Prostate gland (tissue), 2 donors: Measurements from ENCODE around the gene SHANK1. TPM values are rescaled to one million over a fixed set of nuclear protein-coding genes. Genes with fewer than 3 reads are reported as not detected.

ENCODE experiments used
- DNase-seq: peaks from one replicate; pipeline ENCODE4 v3.0.0-alpha.2; 2019; ENCODE audit warnings: low spot score
- H3K27ac ChIP-seq, 2 donors: fragments of 200-600 bp; sonication (generic); 2 replicates each; pipeline ENCODE4 v1.5.1; 2017 to 2019
- H3K27me3 ChIP-seq: fragments of 200-600 bp; sonication (generic); replicated peaks from 2 replicates; pipeline ENCODE4 v1.5.1; 2019; ENCODE audit not compliant: insufficient read depth
- H3K36me3 ChIP-seq, 2 donors: fragments of 200-600 bp; sonication (generic); 1 replicate in 1 of 2; 2 replicates in 1 of 2; pipeline versions ENCODE4 v1.5.1 to v1.8.1; 2017 to 2019
- H3K4me1 ChIP-seq: fragments of 200-600 bp; sonication (generic); replicated peaks from 2 replicates; pipeline ENCODE4 v1.5.1; 2019
- H3K4me3 ChIP-seq, 2 donors: fragments of 200-600 bp; sonication (generic); 2 replicates each; pipeline ENCODE4 v1.5.1; 2017 to 2019
- H3K9me3 ChIP-seq: fragments of 200-600 bp; sonication (generic); 2 replicates; pipeline ENCODE4 v1.5.1; 2017
- POLR2A ChIP-seq: fragments of 450-650 bp; IDR thresholded peaks from one replicate; pipeline ENCODE4 v1.6.1; 2016; ENCODE audit warnings: antibody characterized with exemption, mild to moderate bottlenecking
- POLR2AphosphoS5 ChIP-seq: sonication (generic); formaldehyde crosslinking; IDR thresholded peaks from one replicate; pipeline ENCODE4 v1.6.1; 2017; ENCODE audit warnings: antibody characterized with exemption
- WGBS: methylation state at CpG from one replicate; pipeline ENCODE4 v1.1.5; 2018; 5-methylcytosine and 5-hydroxymethylcytosine counted together
- intact Hi-C: fragments of 100-400 bp; cut with DNase I; formaldehyde crosslinking; loops from one replicate; pipeline ENCODE4 v1.14.2; 2022
- total RNA-seq, 2 donors: library from RNA; depleted of rRNA; stranded (reverse); fragments of >200 nt; gene quantifications; one replicate each; pipeline ENCODE4 v1.1.0, GENCODE V29; 2016
- TF ChIP-seq, protein P1 (sequence below), 4 experiments: fragments of 200-600 bp in 2 of 4; fragments of 450-650 bp in 2 of 4; sonication (generic) in 2 of 4; IDR thresholded peaks; 1 replicate in 3 of 4; 2 replicates in 1 of 4; pipeline ENCODE4 v1.5.1; 2016 to 2019; ENCODE audit warnings: antibody characterized with exemption in 4 of 4, mild to moderate bottlenecking in 2 of 4, moderate library complexity in 2 of 4

Gene SHANK1
- total RNA-seq, 2 donors from 2014 or later = 0.91 to 2.3 TPM

DNA sequence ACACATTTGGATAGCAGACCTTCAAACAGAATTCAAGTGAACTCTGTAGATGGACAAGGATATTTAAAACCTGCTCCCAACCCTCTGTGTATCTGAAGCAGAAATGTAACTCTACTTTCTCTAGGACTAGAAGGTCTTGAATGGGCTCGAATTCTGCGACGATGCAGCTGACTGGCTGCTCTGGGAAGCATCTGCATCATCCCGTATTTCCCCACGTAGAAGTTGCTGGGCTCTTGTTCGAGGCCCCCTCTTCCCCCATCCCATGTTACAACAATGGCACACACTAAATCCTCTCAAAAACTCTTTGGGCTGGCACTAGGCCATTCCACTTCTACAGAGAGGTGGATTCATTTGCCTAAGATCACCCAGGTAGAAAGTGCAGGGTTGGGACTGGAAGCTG, 55.4 kb downstream of the SHANK1 start:
- Histone ChIP-seq H3K36me3 (no peaks in the 10 kb centered on the region), H3K27ac (no peak overlapping the region), H3K9me3 (no peaks in the 10 kb centered on the region), H3K4me3 (no peak overlapping the region), H3K27me3 (peaks cover 21% of the 10 kb centered on the region), H3K4me1 (no peaks in the 10 kb centered on the region)
- WGBS = 89% methylated on average over 6 of the region's 6 CpGs
- intact Hi-C loops = no loop called here
- DNase-seq = no peak
- TF ChIP-seq, protein P1, sequence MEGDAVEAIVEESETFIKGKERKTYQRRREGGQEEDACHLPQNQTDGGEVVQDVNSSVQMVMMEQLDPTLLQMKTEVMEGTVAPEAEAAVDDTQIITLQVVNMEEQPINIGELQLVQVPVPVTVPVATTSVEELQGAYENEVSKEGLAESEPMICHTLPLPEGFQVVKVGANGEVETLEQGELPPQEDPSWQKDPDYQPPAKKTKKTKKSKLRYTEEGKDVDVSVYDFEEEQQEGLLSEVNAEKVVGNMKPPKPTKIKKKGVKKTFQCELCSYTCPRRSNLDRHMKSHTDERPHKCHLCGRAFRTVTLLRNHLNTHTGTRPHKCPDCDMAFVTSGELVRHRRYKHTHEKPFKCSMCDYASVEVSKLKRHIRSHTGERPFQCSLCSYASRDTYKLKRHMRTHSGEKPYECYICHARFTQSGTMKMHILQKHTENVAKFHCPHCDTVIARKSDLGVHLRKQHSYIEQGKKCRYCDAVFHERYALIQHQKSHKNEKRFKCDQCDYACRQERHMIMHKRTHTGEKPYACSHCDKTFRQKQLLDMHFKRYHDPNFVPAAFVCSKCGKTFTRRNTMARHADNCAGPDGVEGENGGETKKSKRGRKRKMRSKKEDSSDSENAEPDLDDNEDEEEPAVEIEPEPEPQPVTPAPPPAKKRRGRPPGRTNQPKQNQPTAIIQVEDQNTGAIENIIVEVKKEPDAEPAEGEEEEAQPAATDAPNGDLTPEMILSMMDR (IDR thresholded peaks at IDR 0.05) = no peak
- TF ChIP-seq POLR2A (no peak), POLR2AphosphoS5 (no peak)

GRCh38 chr19:50663482-50663790, 56.2 kb downstream of the SHANK1 start:
- no peak overlapping the region for H3K4me3 ChIP-seq
- H3K4me1 ChIP-seq = no peaks in the 10 kb centered on the region
- TF ChIP-seq, protein P1 (IDR thresholded peaks at IDR 0.05) = no peak
- TF ChIP-seq POLR2AphosphoS5 (no peak), POLR2A (no peak)
- intact Hi-C loops = no loop called here
- H3K27me3 ChIP-seq = peaks cover 14% of the 10 kb centered on the region
- H3K9me3 ChIP-seq = no peaks in the 10 kb centered on the region
- DNase-seq = no peak
- no peak overlapping the region for H3K27ac ChIP-seq
- 96% methylated on average over 1 of the region's 1 CpG for WGBS
- H3K36me3 ChIP-seq = no peaks in the 10 kb centered on the region

- H3K4me3 ChIP-seq = no peak overlapping the region
- DNase-seq = no peak
- TF ChIP-seq POLR2A (no peak), POLR2AphosphoS5 (no peak)
- TF ChIP-seq, protein P1 (IDR thresholded peaks at IDR 0.05) = no peak
- no peaks in the 10 kb centered on the region for H3K9me3 ChIP-seq
- H3K36me3 ChIP-seq = no peaks in the 10 kb centered on the region
- peaks cover 14% of the 10 kb centered on the region for H3K27me3 ChIP-seq
- H3K4me1 ChIP-seq = no peaks in the 10 kb centered on the region
- H3K27ac ChIP-seq = no peak overlapping the region
- WGBS = 58% methylated on average over 16 of the region's 16 CpGs
- intact Hi-C loops = no loop called here
These were observed 56.7 kb downstream of the SHANK1 start for GRCh38 chr19:50662651-50663481.

DNA sequence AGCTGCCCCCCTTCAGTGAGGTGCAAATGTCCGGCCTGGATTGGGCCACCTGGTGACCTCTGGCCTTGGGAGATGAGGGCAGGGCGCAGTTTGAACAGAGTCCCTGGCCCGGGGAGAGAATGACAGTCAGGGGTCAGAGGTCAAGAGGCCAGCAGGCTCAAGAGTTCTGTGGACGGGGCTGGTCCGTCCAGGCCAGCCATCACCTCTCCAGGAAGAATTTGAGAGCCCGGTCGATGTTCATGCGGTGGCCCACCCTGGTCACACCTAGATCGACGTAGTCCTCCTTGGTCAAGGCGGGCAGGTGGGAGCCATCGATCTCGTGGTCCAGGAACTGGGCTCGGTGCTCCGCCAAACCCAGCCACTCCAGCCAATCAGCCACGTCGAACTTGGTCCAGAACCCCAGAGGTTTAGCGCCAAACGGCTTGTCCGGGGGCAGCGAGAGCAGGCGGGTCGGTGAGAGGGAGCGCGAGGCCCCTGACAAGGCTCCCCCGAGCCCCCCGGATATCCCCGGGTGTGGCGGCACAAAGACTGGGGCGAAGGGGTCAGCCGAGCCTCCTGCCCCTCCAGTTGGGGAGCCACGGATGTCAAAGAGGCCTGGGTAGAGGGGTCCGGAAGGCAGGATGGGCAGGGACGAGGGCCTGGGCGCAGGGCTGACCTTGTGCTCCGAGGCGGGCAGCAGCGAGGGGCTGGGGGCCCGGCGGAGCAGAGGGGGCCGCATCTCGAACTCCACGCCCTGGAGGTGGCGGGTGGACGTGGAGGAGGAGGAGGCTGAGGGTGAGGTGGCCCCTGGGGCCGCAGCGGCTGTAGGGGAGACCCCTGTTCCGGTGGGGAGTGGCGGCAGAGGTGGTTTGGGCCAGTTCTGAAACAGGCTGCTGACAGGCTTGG, 57.6 kb downstream of the SHANK1 start:
- intact Hi-C loops = no loop called here
- no peaks in the 10 kb centered on the region for H3K36me3 ChIP-seq
- no peaks in the 10 kb centered on the region for H3K4me1 ChIP-seq
- TF ChIP-seq POLR2AphosphoS5 = no peak
- no peak for TF ChIP-seq POLR2A
- TF ChIP-seq, protein P1 (IDR thresholded peaks at IDR 0.05) = no peak
- 73% methylated on average over 49 of the region's 49 CpGs for WGBS
- H3K27ac ChIP-seq = no peak overlapping the region
- H3K27me3 ChIP-seq = peaks cover 10% of the 10 kb centered on the region
- no peaks in the 10 kb centered on the region for H3K9me3 ChIP-seq
- no peak overlapping the region for H3K4me3 ChIP-seq
- no peak for DNase-seq
